NT2/D1 (cell line): ENCODE results near the gene DRD4.

ENCODE experiments used
- SUZ12 ChIP-seq: IDR thresholded peaks from 2 replicates; pipeline ENCODE4 v1.6.1; 2011; ENCODE audit not compliant: insufficient read length, insufficient read depth; ENCODE audit errors: extremely low read depth
- ZNF274 ChIP-seq: IDR thresholded peaks from 2 replicates; pipeline ENCODE4 v1.6.1; 2011; ENCODE audit warnings: mild to moderate bottlenecking, low read depth, low read length

- TF ChIP-seq ZNF274 (no peak), SUZ12 (no peak)
These were observed 8.5 kb downstream of the DRD4 start for GRCh38 chr11:645536-645935.
